ENCODE results near the gene LZIC. TPM values are rescaled to one million over a fixed set of nuclear protein-coding genes. Genes with fewer than 3 reads are reported as not detected.
"Not testable (repeated sequence)": the region's sequence is repeated elsewhere in the genome, so short reads cannot be mapped to it uniquely, and the experiment has no call there.

LZIC gene
- 10 to 100 TPM; 28.7 to 34.0 TPM for total RNA-seq

- CTCF ChIA-PET: interaction anchor here (1.0 to 2.4 kb wide), 4 partner anchors 39 to 140 kb away, joined by 3 to 11 read pairs (median 6); no protein-coding TSS in a partner anchor
- POLR2A ChIA-PET: interaction anchor here (0.7 to 1.8 kb wide), 5 partner anchors 32 to 455 kb away, joined by 3 to 6 read pairs (median 4); partner anchors contain the start of gene PGD
Measured at GRCh38 chr1:9942939-9943788, at the start of gene LZIC, which contains the start of gene NMNAT1. LZIC (minus strand) TSS chr1:9943391; CDS start chr1:9936619, 6,772 bp downstream. NMNAT1 (plus strand) TSS chr1:9943475; CDS start chr1:9972074, 28,599 bp downstream.

GRCh38 chr1:9992910-9993309, 49.7 kb upstream of the LZIC start:
- CTCF ChIA-PET: no interaction called here
- POLR2A ChIA-PET: no interaction called here

DNA sequence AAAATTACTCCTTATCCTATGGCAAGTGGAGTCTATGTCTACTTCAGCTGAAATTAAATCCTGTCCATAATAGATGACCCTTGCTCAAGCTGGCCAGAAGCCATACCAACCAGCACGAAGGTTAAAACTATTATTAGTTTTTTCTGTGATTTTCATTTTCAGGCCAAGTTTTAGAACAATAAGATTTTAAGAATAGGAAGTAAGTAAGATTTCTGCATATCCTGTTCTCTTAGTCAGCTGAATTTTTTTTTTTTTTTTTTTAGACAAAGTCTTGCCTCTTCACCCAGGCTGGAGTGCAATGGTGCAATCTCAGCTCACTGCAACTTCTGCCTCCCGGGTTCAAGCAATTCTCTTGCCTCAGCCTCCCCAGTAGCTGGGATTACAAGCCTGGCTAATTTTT, 47.8 kb upstream of the LZIC start:
- ChIA-PET CTCF (no interaction called here), POLR2A (no interaction called here)

GRCh38 chr1:9989773-9990172, 46.6 kb upstream of the LZIC start:
- ChIA-PET POLR2A (interaction anchor here (0.6 kb wide), 1 partner anchor 17 kb away, joined by 3 read pairs; no protein-coding TSS in a partner anchor), CTCF (interaction anchor here (0.6 kb wide), 1 partner anchor 206 kb away, joined by 3 read pairs; no protein-coding TSS in a partner anchor)

DNA sequence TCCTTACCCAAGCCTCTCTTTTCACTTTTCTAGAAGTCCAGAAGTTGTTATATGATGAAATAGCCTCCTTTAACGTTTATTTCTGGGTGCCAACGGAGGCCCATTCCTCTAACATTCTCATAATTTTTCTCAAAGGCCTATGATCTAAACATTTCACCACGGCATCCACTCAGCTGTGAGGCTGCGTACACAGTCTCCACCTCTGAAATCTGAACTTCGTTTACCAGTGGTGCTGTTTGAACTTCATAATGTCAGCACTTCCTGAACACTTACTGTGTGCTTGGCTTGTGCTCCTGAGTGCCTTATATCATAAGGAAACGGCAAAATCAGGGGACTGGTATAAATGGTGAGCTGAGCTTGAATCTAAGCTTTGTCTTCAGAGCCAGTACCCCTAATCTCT, 41.8 kb upstream of the LZIC start:
- ChIA-PET POLR2A (no interaction called here), CTCF (no interaction called here)

DNA sequence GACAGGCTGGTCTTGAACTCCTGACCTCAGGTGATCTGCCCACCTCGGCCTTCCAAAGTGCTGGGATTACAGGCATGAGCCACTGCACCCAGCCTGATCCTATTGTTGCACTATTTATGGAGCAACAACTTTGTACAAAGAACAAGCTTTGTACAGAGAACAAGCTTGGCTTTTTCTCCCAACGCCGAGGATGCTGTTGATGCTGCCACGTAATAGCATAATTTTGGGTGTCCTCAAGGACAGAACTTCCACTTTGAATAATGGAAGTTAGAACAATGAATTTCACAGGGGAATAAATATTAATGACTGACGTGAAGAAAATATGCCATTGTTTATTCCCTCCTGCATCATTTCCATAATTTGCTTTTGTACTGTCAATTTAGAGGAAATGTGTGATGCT, 41.1 kb upstream of the LZIC start:
- ChIA-PET CTCF (no interaction called here), POLR2A (no interaction called here)

- POLR2A ChIA-PET: no interaction called here
- CTCF ChIA-PET: interaction anchor here (0.7 kb wide), 1 partner anchor 10 kb away, joined by 3 read pairs; no protein-coding TSS in a partner anchor
Measured at GRCh38 chr1:9960706-9961562, 17.7 kb upstream of the LZIC start.

- ChIA-PET POLR2A (no interaction called here), CTCF (interaction anchor here (1.6 kb wide), 1 partner anchor 10 kb away, joined by 4 read pairs; no protein-coding TSS in a partner anchor)
Measured at GRCh38 chr1:9960011-9960410, 16.8 kb upstream of the LZIC start.

DNA sequence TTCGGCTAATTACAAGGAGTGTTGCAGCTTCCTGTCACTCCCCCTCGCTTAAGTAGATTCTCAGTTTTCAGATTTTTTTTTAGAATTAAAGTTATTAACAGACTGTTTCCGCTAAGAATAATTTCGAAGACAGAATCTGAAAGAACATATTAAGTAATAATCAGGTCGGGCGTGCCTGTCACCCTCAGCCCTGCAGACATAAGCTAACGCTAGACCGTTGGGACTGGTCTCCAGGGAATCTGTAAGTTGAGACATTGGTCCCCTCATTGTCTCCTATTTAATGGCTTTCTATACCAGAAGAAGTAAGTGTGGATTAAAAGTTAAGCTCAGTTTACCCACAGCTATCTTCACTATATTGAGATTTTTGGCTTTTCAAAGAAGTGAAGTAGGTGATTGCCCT, 14.5 kb upstream of the LZIC start:
- CTCF ChIA-PET: no interaction called here
- POLR2A ChIA-PET: interaction anchor here (0.7 kb wide), 1 partner anchor 22 kb away, joined by 3 read pairs; no protein-coding TSS in a partner anchor

DNA sequence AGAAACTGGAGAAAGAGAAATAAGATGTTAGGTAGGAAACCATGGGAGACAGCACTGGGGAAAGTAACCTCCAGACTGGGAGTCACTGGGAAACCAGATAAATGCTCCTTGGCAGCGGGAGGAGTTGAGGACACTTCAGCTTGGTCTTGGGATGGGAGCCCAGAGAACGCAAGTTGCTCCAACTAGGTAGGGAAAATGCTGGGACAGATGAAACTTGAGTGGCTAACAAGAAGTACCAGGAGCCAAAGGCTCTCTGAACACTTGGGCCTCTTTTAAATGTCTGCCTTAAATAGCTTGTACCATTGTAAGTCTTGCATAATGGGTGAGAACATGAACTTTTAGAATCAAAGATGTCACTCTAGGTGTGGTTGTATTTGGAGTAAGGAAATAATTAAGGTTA, 3.1 kb upstream of the LZIC start:
- ChIA-PET CTCF (no interaction called here), POLR2A (no interaction called here)

- ChIA-PET CTCF (interaction anchor here (1.0 to 2.4 kb wide), 4 partner anchors 67 to 210 kb away, joined by 3 to 11 read pairs (median 4); no protein-coding TSS in a partner anchor), POLR2A (interaction anchor here (1.4 to 1.8 kb wide), 3 partner anchors 32 to 353 kb away, joined by 4 to 6 read pairs (median 6); no protein-coding TSS in a partner anchor)
Measured at GRCh38 chr1:9942399-9942938, 722 bp downstream of the LZIC start.

- ChIA-PET CTCF (no interaction called here), POLR2A (interaction anchor here (1.2 kb wide), 1 partner anchor 64 kb away, joined by 14 read pairs; no protein-coding TSS in a partner anchor)
Measured at GRCh38 chr1:9929431-9930385, 13.5 kb downstream of the LZIC start.

- CTCF ChIA-PET: interaction anchor here (1.3 kb wide), 1 partner anchor 50 kb away, joined by 3 read pairs; no protein-coding TSS in a partner anchor
- POLR2A ChIA-PET: no interaction called here
Measured at GRCh38 chr1:9927259-9927658, 15.9 kb downstream of the LZIC start.

- ChIA-PET POLR2A (no interaction called here), CTCF (no interaction called here)
Measured at GRCh38 chr1:9922342-9922741, 20.8 kb downstream of the LZIC start.

GRCh38 chr1:9920606-9921005, 22.6 kb downstream of the LZIC start:
- POLR2A ChIA-PET: no interaction called here
- CTCF ChIA-PET: no interaction called here

DNA sequence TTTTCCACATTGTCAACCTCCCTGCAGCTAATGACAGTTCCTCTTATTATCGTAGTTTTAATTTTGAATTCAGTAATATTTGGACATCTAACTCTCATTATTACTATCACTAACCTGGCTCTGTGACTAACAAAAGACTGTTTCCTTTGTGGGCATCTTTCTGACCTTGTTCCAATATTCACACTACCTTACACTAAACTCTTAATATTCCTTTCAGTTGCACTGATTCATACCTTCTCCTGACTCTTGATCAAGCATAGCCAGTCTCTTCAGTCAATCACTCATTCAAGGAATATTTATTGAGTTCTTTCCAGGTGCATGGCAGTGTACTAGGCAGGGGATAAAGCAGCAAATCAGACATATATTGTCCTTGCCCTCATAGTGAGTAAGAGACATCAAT, 25.3 kb downstream of the LZIC start:
- ChIA-PET POLR2A (no interaction called here), CTCF (no interaction called here)

DNA sequence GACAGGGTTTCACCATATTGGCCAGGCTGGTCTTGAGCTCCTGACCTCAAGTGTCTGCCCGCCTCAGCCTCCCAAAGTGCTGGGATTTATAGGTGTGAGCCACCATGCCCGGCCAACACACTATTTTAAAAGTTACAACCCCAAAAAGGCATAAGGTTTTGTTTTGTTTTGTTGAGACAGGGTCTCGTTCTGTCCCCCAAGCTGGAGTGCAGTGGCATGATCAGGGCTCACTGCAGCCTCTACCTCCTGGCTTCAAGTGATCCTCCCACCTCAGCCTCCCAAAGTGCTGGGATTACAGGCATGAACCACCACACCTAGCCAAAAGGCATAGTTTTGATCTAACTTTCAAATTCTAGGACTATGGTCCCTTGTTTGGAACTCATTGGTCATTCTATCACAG, 25.7 kb downstream of the LZIC start:
- CTCF ChIA-PET: interaction anchor here (0.7 to 1.2 kb wide), 3 partner anchors 10 to 150 kb away, joined by 3 to 7 read pairs (median 4); no protein-coding TSS in a partner anchor
- POLR2A ChIA-PET: not testable (repeated sequence)

- POLR2A ChIA-PET: no interaction called here
- CTCF ChIA-PET: interaction anchor here (0.6 to 1.2 kb wide), 3 partner anchors 9 to 41 kb away, joined by 3 to 7 read pairs (median 4); no protein-coding TSS in a partner anchor
Measured at GRCh38 chr1:9916452-9916851, 26.7 kb downstream of the LZIC start.

All from activated CD8-positive, alpha-beta memory T cell treated with anti-CD3 and anti-CD28 coated beads for 36 hours (primary cell).